Astrocyte of the hippocampus (primary cell): ENCODE results near the gene CSNK1G2.
A peak's percentile ranks its signal among the peaks of the same experiment; 100 is the strongest.

Experiments
- DNase-seq: peaks from one replicate; pipeline ENCODE4 v3.0.0; 2011; ENCODE audit warnings: low read depth, low spot score

The CSNK1G2 gene

DNA sequence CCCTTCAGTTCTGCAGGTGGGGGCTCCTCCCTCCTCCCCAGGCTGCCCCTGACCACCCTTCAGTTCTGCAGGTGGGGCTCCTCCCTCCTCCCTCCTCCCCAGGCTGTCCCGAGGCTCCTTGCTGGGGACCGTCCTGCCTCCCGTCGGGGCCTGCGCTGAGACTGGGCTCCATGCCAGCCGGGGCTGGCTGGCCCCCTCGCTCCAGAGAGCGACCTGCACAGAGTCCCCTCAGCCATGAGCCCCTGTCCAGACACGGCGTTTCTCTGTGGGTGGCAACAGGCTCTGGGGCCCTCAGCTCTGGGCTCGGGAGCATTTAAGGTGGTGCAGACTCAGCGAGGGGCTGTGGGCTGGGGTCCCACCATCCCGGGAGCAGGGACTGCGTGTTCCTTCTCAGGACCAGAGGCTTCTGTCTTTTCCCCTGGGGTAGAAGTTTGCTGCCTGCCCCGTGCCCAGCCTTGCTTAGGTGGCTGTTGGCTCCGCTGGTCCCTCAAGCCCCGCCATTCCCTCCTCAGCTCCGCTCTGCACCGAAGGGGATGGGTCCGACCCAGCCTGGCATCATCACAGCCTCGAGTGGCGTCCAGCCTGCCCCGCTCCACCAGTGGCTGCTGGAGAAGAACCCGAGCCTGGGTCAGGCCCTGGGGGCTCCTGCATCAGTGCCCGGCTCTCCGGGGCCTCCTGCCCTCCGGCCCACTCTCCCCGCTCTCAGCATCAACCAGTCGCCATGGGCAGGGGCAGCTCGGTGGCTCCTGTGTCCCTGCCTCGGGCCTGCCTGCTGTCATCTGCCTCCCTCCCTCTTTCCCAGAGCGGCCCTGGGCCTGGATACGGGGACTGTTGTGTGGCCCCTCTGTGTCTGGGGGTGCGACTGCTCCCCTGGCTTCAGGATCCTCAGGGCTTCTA lies 27.6 kb downstream of the CSNK1G2 start:
- peak; percentile 21 for DNase-seq

DNA sequence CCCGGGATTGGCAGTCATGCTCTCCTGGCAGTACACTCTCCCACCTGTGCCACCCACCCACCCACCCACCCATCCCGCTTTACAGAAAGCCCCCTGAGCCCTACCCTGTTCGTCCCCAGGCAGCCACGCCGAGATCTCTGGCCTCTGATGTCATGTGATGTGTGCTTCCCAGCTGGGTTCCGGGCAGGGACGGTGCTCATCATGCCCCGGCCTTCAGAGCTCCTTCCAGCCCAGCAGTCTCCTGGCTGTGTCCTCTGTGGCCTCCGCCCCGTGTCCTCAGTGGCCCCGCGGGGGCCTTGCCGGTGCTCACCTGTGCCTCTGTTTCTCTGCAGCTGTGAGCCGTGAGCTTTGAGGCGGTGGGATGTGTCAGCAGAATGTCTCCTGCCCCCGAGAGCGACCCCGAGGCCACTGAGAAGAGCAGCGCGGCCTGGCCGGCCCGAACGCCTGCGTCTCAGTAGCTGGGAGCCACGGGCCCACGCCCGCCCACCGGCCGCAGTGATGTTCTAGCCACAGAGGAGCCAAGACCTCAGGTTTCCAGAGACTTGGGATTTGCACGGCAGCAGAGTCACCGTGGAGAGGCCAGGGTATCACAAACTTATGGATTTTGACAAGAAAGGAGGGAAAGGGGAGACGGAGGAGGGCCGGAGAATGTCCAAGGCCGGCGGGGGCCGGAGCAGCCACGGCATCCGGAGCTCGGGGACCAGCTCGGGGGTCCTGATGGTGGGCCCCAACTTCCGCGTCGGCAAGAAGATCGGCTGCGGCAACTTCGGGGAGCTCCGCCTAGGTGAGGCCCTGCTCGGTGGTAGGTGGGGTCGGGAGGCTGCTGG lies 28.4 kb downstream of the CSNK1G2 start:
- DNase-seq = no peak

DNA sequence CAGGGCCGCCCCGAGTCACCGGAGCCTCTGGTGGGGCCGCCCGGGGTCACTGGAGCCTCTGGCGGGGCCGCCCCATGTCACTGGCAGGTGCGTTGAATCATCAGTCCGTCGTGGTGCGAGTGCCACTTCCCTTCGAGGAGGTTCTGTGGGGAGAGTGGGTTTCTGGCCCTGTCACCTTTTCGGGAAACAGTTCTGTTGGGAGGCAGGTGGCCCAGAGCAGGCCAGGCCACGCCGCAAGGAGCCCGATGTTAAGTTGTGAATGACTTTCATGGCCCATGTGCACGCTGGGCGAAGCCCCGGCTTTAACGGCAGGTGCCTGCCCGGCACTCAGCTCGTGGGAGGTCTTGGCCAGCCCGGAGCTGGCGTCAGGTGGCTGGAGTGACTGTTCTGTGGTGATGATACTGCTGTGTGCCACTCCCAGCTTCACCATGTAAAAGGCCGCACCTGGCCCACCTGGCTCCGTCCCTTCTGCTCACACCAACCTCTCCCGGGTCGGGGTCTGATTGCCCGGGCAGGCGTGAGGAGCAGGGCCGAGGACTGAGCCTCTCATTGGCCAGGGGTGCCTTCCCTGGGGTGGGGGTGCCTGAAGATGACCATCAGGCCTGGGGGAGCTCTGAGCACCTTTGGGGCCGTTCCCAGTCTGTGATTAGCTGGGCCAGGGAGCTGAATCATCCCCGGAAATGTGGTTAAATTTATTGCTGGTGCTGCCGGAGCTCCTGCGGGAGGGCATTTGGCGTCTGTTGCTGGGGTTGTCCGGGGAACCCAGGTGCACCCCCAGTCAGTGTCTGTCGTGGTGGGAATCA lies 29.2 kb downstream of the CSNK1G2 start:
- no peak for DNase-seq

DNA sequence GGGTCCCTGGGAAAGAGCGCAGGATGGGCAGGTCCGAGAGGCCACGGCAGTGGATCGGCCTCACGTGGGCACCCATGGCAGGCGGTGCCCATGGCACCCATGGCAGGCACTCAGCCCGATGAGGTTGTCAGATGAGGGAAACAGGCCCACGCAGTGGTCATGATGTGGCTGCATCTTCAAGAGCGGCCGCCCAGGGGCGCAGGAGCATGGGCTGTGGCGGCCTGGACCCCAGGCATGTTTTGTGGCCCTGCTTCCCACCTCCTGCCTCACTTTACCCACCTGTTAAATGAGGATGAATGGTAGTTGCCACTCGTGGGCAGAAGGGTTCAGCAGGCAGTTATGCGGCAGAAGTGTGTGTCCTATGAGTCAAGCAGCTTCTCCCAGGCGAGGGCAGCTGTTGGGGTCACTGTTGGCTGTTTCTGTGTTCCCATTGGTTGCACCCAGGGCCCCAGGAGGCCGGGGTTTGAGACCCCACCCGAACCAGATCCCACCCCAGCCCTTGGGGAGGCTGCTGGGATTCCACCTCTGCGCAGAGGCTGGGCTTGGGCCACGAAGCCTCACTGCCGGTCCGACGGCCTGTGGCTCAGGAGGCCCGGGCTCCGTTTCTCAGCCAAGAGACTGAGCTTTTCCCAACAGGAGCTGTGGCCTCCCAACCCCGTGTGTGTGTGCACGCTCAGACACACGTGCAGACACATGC lies 30.0 kb downstream of the CSNK1G2 start:
- DNase-seq = no peak

DNA sequence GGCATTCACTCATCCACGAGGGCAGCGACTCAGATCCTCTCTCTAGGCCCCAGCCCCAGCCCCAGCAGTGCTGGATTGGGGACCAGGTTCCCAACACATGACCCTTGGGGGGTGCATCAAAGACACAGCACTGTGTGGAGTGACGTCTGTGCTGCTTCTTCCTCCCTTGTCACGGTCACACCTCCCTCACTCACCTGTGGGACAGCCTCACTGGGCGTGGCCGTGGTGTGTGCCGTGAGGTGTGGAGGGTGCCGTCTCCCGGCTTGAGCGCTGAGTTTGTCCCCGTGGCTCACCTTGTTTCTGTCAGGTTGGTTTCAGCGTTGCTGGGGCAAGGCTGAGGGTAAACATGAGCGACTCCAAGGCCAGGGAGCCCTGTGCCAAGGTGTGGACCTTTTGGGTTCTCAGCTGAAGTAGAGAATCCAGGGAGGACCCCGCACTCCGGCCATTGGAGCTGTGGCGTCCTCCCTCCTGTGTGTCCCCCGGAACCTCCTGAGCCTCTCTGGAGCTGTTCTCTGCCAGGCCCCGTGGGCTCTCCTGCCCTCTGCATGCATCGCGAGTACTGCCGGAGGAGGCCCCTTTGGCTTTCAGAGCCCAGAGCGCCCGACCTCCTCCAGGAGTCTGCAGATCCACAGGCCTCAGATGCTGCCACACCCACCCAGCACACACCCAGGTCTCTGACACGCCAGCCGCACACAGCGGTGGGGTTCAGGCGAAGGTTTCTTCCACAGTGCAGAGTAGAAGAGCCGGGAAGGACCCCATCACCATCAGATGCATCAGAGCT lies 33.6 kb downstream of the CSNK1G2 start:
- no peak for DNase-seq

DNA sequence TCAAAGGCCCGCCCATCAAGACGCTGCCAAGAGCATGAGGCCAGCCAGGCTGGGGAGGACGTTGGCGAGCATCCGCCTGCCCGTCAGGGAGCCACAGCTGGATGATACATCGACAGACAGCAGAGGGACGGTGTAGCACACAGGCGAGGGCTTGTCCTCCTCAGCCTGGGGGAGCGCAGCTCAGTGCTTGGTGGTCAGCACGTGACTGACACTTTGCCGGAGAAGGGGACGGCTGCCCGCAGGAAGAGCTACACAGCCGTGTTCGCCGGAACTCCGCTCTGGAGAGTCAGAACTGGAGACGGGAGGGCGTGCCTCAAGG lies 34.1 kb downstream of the CSNK1G2 start:
- DNase-seq = no peak

DNA sequence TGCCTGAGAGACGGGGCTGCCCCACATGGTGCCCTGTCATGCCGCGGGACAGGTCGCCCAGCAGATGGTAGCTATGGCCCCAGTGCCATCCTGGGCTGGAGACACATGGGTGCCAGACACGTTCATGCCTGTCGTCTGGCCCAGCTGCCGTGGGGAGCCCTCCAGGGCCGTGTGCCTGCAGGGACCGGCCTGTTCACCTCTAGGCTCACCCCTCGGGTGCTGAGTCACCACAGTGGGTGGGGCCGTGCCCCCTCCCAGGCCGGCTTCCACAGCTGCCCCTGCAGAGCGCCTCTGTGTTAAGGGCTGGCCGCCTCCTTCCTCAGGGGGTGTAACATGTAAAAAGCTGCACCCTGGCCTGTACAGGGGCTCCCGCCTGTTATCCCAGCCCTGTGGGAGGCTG lies 36.1 kb downstream of the CSNK1G2 start:
- no peak for DNase-seq

DNA sequence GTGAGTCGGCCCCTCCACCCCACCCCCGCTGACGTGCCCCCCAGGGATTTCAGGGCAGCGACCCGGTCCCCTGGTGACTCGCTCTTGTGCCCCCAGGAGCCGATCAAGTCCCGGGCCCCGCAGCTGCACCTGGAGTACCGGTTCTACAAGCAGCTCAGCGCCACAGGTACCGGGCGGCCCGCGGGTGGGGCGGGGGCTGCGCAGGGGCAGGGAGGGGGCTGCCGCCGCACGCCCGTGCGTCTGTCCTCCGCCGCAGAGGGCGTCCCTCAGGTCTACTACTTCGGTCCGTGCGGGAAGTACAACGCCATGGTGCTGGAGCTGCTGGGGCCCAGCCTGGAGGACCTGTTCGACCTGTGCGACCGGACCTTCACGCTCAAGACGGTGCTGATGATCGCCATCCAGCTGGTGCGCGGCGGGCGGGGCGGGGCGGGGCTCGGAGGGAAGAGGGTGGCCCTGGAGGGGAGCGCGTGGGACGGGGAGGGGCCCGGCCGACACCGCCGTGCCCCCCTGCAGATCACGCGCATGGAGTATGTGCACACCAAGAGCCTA lies 37.4 kb downstream of the CSNK1G2 start:
- DNase-seq = no peak

DNA sequence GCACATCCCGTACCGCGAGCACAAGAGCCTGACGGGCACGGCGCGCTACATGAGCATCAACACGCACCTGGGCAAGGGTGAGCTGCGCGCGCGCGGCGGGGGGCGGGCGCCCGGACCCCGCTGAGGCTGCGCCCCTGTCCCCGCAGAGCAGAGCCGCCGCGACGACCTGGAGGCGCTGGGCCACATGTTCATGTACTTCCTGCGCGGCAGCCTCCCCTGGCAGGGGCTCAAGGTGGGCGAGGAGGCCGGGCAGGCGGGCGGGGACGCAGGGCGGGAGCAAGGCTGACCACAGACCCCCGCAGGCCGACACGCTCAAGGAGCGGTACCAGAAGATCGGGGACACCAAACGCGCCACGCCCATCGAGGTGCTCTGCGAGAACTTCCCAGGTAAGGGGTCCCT lies 38.0 kb downstream of the CSNK1G2 start:
- DNase-seq = no peak

DNA sequence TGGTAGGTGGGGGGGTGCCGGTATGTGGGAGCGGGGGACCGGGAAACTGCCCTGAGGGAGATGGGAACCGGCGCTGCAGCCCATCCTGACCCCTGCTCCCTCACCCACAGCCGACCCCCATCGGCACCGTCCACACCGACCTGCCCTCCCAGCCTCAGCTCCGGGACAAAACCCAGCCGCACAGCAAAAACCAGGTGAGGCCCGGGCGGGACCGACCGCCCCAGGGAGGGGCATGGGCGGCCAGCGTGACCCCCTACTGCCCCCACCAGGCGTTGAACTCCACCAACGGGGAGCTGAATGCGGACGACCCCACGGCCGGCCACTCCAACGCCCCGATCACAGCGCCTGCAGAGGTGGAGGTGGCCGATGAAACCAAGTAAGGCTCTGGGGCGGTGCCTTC lies 38.7 kb downstream of the CSNK1G2 start:
- DNase-seq = no peak

DNA sequence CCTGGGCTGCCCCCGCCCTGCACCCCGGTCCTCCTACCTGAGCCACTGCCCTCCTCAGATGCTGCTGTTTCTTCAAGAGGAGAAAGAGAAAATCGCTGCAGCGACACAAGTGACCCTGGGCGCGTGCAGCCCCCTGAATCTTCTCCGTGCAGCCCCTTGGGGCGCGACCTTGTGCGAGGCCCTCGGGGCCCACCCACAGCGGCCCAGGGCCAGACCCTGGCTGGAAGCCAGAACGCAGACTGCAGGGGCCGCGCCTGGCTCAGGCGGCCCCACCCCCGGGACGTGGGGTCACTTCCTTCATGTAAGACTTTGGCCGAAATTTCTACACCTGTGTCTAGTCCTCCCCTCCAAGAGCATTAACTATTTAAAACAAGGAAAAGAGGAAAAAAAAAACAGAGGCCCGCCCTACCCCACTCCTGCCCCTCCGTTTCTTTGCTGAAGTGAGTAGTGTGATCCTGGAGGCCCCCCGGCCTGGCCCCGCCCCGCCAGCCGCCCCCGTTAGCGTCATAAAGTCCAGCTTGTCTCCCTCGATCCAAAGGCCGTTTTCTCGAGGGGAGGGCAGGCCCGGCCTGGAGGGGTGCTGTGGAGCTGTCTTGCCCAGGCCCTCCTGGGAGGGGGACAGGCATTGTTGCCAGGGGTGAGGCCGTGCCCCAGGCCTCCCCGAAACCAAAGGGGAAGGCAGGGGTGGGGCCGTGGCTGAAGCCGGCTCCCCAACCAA lies 39.3 kb downstream of the CSNK1G2 start:
- no peak for DNase-seq

DNA sequence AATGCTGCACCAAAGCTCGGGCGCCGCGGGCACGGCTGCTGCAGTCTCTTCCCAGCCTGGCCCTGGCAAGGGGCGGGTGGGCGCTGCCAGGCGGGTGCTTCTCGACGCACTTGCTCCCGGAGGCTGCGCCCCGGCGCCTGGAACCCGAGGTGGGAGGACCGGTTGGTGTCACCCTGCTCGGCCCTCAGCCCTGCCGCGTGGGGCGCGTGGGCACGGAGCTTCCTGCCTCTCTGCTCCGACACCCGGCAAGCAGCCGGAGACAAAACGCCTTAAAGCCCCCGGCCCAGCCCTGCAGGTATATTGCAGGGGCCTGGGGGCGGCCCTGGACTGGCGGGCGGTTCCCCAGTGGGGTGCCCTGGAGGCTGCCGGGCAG lies 39.8 kb downstream of the CSNK1G2 start:
- no peak for DNase-seq

DNA sequence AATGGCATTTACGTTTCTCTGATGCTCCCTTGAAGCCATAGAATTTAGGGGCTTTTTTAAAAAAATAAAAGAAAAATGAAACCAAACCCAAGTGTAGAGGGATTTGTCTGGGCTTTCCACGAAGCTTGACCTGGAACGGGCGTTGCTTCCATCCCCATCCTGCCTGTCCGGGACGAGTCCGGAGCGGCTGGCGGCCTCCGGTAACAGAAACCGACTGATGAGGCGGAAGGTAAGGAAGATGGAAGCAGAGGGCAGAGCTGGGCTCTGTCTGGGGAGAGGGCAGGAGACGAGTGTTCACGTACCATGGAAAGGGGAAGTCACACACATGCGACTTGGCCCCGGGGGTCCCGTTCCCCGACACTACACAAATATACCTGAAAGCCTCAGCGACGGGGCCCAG lies 40.3 kb downstream of the CSNK1G2 start:
- DNase-seq = no peak

DNA sequence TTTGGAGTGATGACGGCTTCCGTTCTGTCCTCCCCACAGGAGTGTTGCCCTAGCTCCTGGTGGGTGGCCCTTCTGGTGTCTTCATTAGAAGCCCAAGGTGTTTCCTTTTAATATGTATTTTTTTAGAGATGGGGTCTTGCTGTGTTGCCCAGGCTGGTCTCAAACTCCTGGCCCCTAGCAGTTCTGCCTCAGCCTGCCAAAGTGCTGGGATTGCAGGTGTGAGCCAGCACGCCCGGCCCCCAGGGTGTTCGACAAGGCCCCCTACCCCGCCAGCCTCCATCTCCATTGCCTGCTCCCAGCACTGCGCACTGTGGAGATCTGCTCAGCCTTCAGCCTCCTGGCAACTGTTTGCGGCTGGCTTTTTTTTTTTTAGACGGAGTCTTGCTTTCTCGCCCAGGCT lies 43.4 kb downstream of the CSNK1G2 start:
- no peak for DNase-seq

DNA sequence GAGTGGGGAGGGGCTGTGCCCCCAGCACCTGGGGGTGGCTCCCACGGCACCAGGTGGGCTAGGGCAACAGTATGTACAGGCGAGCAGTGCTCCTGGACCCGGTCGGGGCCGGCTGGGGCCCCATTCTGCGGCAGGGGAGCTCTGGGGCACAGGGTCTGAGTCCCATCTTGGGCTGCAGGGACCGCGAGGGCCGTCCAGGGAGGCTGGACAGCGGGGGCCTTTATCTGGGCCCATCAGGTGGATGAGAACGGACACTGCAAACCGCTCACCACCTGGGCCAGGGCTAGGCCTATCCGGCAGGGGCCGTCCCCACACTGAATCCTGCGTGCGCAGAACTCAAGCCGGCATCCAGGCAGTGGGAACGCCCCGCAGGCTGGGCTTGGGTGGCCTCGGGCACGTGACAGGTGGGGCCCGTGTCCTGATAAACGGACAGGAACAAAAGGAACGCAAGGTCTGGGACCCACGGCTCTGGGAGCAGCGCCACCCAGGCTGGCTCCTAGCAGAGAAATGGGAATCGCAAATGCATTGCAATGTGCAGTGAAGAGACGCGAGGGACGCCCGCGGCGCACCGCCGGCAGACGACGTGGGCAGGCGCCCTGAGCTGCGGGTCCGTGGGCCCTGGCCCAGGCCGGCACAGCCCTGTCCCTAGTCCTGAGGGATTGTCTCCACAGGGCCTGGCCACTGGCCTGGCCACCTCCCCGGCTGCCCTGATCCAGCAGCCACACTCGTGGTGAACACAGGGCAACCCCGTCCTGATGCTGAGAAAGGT lies 44.8 kb downstream of the CSNK1G2 start:
- DNase-seq = no peak

DNA sequence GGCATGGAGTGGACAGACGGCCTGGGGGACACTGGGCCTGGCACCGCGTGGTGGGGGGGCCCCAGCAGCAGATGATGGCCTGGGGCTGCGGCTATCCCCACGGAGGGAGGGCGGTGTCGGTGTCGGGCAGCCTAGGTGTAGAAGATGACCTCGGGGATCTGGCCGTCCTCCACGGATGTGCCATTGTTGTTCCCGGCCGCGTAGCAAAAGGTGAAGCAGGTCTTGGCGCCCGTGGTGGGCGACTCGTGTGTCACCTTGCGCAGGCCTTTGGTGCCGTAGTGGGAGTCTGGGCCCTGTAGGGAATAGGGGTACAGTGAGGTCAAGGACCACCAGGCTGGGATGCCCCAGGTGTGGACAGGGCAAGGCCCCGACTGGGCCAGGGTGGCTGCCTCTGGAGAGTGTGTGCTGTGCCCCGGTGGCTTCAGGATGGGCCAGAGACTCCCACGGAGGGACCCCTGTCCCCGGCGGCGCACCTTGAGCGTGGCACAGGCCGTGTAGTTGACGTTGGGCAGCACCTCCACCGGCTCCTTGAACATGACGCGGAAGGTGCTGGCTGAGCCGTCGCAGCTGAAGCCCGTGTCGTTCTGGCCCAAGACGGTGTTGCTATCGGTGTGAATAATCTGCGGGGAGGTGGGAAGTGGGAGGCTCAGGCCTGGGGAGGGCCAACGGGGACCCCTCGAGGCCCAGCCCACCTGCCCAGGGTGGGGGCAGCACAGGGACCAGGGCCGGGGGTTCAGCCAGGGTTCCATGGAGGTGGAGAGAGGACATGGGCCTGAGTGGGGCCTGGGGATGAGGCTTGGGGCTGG lies 45.6 kb downstream of the CSNK1G2 start:
- DNase-seq = no peak

DNA sequence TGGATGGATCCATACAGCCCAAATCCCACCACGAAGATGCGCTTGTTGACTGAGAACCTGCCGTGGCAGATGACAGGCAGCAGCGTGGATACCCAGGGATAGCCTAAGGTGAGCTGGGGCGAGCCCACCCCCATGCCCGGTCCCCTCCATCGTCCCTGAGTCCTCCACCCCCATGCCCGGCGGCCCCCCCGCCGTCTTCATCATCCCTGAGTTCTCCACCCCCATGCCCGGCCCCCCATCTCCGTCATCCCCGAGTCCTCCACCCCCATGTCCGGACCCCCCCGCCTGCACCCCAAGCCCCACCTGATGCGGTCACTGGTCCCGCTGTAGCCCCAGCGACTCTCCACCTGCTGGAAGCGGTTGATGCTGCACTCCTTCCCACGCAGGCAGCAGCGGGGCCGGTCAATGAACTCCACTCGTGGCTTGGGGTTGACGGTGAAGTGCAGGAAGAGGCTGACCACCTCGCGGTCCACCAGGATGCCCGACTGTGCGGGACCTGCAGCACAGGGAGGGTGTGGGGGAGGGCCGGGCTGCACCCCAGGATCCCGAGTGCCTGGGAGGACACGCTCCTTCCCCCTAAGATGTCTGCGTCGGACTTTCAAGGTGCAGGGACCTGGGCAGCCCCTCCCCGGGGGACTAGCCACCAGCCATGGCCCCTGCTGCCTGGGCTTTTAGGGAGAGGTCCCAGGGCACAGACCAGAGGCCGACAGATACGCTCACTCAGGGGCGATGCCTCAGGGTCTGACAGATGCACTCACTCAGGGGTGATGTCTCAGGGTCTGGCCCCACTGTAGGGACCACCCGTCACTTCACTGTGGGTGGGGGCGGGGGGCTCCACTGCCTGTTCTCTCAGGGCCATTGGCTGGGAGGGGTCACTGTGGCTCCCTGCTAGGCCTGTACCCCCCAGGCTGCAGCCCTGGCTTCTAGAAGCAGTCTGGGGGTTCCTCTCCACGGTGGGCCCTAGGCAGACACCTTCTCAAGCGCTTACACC lies 46.5 kb downstream of the CSNK1G2 start:
- no peak for DNase-seq
